GM18867 (cell line): ENCODE data around the gene WTIP.

Experiments
- ATAC-seq: cut with Tn5 transposase; IDR thresholded peaks from one replicate; pipeline ENCODE4 v1.9.1; 2021; ENCODE audit warnings: mild to moderate bottlenecking, moderate library complexity; ENCODE audit not compliant: unreplicated experiment

Gene WTIP

DNA sequence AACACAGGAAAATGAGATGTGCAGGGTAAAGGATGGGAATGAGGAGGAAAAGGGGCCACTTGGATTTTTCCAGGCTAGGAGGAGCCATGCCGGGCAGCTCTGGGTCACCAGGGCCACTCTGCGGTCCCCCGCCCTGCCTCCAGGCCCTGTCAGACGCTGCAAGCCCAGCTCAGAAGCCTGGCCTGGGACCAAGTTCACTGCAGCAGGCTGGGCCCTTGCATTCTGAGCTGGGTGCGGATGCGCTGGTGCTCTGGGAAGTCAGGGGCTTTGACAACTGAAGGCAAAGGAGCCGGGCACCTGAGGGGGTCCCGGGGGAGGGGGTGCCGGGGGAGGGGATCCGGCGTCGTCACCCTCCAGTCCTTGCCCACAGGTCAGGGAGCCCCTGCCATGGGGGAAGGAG lies 77.5 kb downstream of the WTIP start:
- ATAC-seq: no peak

DNA sequence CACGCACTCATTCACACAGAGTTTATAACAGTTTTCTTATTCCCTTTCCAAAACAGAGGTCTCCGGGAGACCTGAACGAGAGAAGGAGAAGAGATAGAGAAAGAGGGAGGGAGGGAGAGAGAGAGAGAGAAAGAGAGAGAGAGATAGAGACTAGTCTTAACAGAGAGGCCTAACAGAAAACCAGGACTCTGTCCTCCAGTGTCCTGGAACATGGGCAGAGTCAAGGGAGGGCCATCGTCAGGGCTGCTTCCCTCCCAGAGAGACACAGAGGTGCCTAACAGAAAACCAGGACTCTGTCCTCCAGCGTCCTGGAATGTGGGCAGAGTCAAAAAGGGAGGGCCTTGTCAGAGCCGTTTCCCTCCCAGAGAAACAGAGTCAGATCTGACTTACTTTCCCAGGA lies 78.7 kb downstream of the WTIP start:
- ATAC-seq: no peak
